GM12878 (cell line): ENCODE measurements around the gene PHKB. TPM values are rescaled to one million over a fixed set of nuclear protein-coding genes. Genes with fewer than 3 reads are reported as not detected.

Experiments used
- ATAC-seq: fragments of 200-7000 bp; cut with Tn5 transposase; 3 replicates; pipeline ENCODE4 v1.9.1; 2020; ENCODE audit warnings: mild to moderate bottlenecking, moderate library complexity
- BruUV-seq: library from RNA; stranded (reverse); fragments of 400-500 nt; replicated peaks from 2 replicates; lab custom pipeline; 2021; lab: Mats Ljungman, UMichigan
- CTCF ChIA-PET: fragments of 300-600 bp; sonication (Branson Sonifier 250); formaldehyde crosslinking; extraction: SDS; loops from one replicate; lab custom pipeline; 2021; ENCODE audit warnings: inconsistent platforms; lab: Yijun Ruan, JAX
- POLR2A ChIA-PET: fragments of 350-600 bp; formaldehyde crosslinking; extraction: SDS; loops from one replicate; lab custom pipeline; 2021; ENCODE audit warnings: inconsistent platforms; lab: Charles Lee
- RAD21 ChIA-PET: fragments of 300-600 bp; sonication (Branson Sonifier 250); formaldehyde crosslinking; loops from one replicate; lab custom pipeline; 2023; ENCODE audit warnings: antibody characterized with exemption; ENCODE audit not compliant: unreplicated experiment; lab: Charles Lee
- SMC1A ChIA-PET: fragments of 300-600 bp; sonication (Branson Sonifier 250); formaldehyde crosslinking; loops from one replicate; lab custom pipeline; 2023; ENCODE audit not compliant: unreplicated experiment, uncharacterized antibody; lab: Charles Lee
- DNase-seq: peaks from one replicate; pipeline ENCODE4 v3.0.0-alpha.2; 2011; ENCODE audit warnings: low read depth, low spot score
- FAIRE-seq: peaks from 3 replicates; lab custom pipeline; 2011; peaks lifted over from hg19 to GRCh38; lab: Jason Lieb, UNC
- H2AFZ ChIP-seq: 2 replicates; pipeline ENCODE4 v1.6.0; 2011; ENCODE audit warnings: low read depth, low read length, control low read depth; ENCODE audit not compliant: control insufficient read depth
- H3K27ac ChIP-seq: 2 replicates; pipeline ENCODE4 v1.5.1; 2011; ENCODE audit warnings: control low read depth; ENCODE audit not compliant: control insufficient read depth, insufficient read depth
- H3K27me3 ChIP-seq, 2 experiments: replicated peaks in 1 of 2; 2 replicates each; pipeline versions ENCODE4 v1.6.0 to v1.6.1; 2011; ENCODE audit warnings: low read length in 1 of 2; ENCODE audit not compliant: control insufficient read depth in 2 of 2, insufficient read depth in 2 of 2
- H3K36me3 ChIP-seq, 2 experiments: 2 replicates each; pipeline ENCODE4 v1.5.1; 2011; ENCODE audit warnings: low read length in 1 of 2; ENCODE audit not compliant: control insufficient read depth in 2 of 2, insufficient read depth in 2 of 2
- H3K4me1 ChIP-seq: 2 replicates; pipeline ENCODE4 v1.6.1; 2011; ENCODE audit warnings: mild to moderate bottlenecking, low read length, moderate library complexity, mixed read lengths; ENCODE audit not compliant: control insufficient read depth, insufficient read depth
- H3K4me2 ChIP-seq: 2 replicates; pipeline ENCODE4 v1.6.0; 2011; ENCODE audit warnings: control low read depth; ENCODE audit not compliant: control insufficient read depth, insufficient read depth
- H3K4me3 ChIP-seq: fragments of 200-600 bp; sonication (generic); 2 replicates; pipeline ENCODE4 v1.5.1; 2016
- H3K79me2 ChIP-seq: 2 replicates; pipeline ENCODE4 v1.6.0; 2011; ENCODE audit warnings: low read length; ENCODE audit not compliant: control insufficient read depth, insufficient read depth
- H3K9ac ChIP-seq: 2 replicates; pipeline ENCODE4 v1.8.0; 2011; ENCODE audit warnings: low read length, control low read depth, mixed read lengths; ENCODE audit not compliant: control insufficient read depth, insufficient read depth
- H3K9me3 ChIP-seq: replicated peaks from 3 replicates; pipeline ENCODE4 v1.5.1; 2011; ENCODE audit warnings: mild to moderate bottlenecking, low read length; ENCODE audit not compliant: control insufficient read depth, insufficient read depth
- H4K20me1 ChIP-seq: 2 replicates; pipeline ENCODE4 v1.6.0; 2011; ENCODE audit not compliant: control insufficient read depth, insufficient read depth
- CREM ChIP-seq: IDR thresholded peaks from 2 replicates; pipeline ENCODE4 v1.6.1; 2014; ENCODE audit warnings: antibody characterized with exemption, low read depth
- EED ChIP-seq: sonication (generic); IDR thresholded peaks from 2 replicates; pipeline ENCODE4 v1.6.1; 2016; ENCODE audit warnings: antibody characterized with exemption, low read depth
- IKZF2 ChIP-seq, 2 experiments: fragments of 450-650 bp; IDR thresholded peaks; 2 replicates each; pipeline ENCODE4 v1.6.1; 2017; ENCODE audit warnings: mild to moderate bottlenecking in 2 of 2, moderate library complexity in 2 of 2
- NFYA ChIP-seq: IDR thresholded peaks from 2 replicates; pipeline ENCODE4 v1.6.1; 2011; ENCODE audit warnings: low read depth, mild to moderate bottlenecking, low read length, improper control_type of control experiment, borderline replicate concordance
- NR2C1 ChIP-seq: fragments of 450-650 bp; IDR thresholded peaks from 2 replicates; pipeline ENCODE4 v1.6.1; 2017; ENCODE audit warnings: antibody characterized with exemption, mild to moderate bottlenecking, moderate library complexity
- SMAD1 ChIP-seq: fragments of 450-650 bp; IDR thresholded peaks from 2 replicates; pipeline ENCODE4 v1.6.1; 2018; ENCODE audit warnings: mild to moderate bottlenecking, low read depth; ENCODE audit not compliant: partially characterized antibody
- SMAD5 ChIP-seq: IDR thresholded peaks from 2 replicates; pipeline ENCODE4 v1.6.1; 2016; ENCODE audit warnings: antibody characterized with exemption, low read depth
- TCF3 ChIP-seq: IDR thresholded peaks from 2 replicates; pipeline ENCODE4 v1.6.1; 2012; ENCODE audit warnings: low read depth, mild to moderate bottlenecking, low read length, borderline replicate concordance; ENCODE audit not compliant: insufficient read depth
- WGBS: methylation state at CpG from one replicate; pipeline ENCODE4 v1.1.6; 2016; ENCODE audit warnings: low lambda C conversion rate; ENCODE audit not compliant: insufficient replicate concordance, insufficient coverage; ENCODE audit errors: missing lambda C conversion rate; 5-methylcytosine and 5-hydroxymethylcytosine counted together
- in situ Hi-C: fragments of 300-500 bp; cut with MboI; formaldehyde crosslinking; loops from 9 replicates; pipeline ENCODE4 v1.14.3; 2018; ENCODE audit warnings: mixed read lengths
- intact Hi-C: fragments of 100-400 bp; cut with micrococcal nuclease; formaldehyde crosslinking; loops from one replicate; pipeline ENCODE4 v1.14.2; 2022; ENCODE audit not compliant: unreplicated experiment
- polyA plus RNA-seq, 11 experiments: library from polyadenylated mRNA; depleted of rRNA in 4 of 11; unstranded in 6 of 11; stranded (reverse) in 5 of 11; fragments of >200 nt; fragmentation: Nextera tagmentation in 4 of 11; fragmentation: Illumina TruSeq in 1 of 11; extraction: Ambion mirVana in 4 of 11; extraction: Trizol in 1 of 11; gene quantifications; 1 replicate in 1 of 11; 2 replicates in 10 of 11; pipeline versions ENCODE4 v1.2.1 to v1.2.3, GENCODE V29; 2011 to 2016; ENCODE audit warnings: inconsistent platforms in 2 of 11, missing spikeins in 2 of 11, low read depth in 1 of 11
- total RNA-seq, 4 experiments: library from RNA; depleted of rRNA in 3 of 4; stranded (reverse); fragments of >200 nt in 3 of 4; fragmentation: Illumina TruSeq in 1 of 4; extraction: Trizol in 1 of 4; gene quantifications; 2 replicates each; pipeline versions ENCODE4 v1.2.1 to v1.2.3, GENCODE V29; 2013 to 2021
- TF ChIP-seq, protein P1 (sequence below): fragments of 450-650 bp; IDR thresholded peaks from 2 replicates; pipeline ENCODE4 v1.6.1; 2017; ENCODE audit warnings: mild to moderate bottlenecking, moderate library complexity
- TF ChIP-seq, protein P2 (sequence below): fragments of 450-650 bp; IDR thresholded peaks from 2 replicates; pipeline ENCODE4 v1.6.1; 2017; ENCODE audit warnings: mild to moderate bottlenecking, moderate library complexity
- TF ChIP-seq, protein P3 (sequence below): fragments of 150-350 bp; IDR thresholded peaks from 2 replicates; pipeline ENCODE4 v1.6.1; 2014; ENCODE audit warnings: mild to moderate bottlenecking, low read depth, low read length

The PHKB gene
- total and polyA plus RNA-seq, 10 of the 15 experiments (the other 5 are each of a cell fraction or from before 2014, with no cell fraction given): 14.2 to 65.6 (median 37.0) TPM

DNA sequence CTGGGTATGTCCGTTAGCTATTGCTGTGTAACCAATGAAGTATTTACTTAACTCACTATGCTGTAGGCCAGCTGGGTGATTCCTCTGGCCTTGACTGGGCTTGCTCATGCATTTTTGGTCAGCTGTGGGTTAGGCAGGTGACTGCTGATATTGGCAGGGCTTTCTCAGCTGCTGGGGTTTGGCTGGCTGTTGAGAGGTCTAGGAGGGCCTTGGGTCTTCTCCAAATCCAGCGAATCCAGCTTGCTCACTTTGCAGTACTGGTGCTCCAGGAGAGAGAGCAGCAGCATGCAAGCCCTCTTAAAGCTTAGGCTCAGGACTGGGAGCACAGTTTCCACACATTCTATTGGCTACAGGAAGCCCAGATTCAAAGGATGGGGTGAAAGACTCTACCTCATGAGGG, 270.1 kb downstream of the PHKB start:
- ChIA-PET RAD21 (no interaction called here), POLR2A (no interaction called here), CTCF (interaction anchor here (0.6 to 1.1 kb wide), 2 partner anchors 19 to 129 kb away, joined by 3 to 4 read pairs; no protein-coding TSS in a partner anchor), SMC1A (interaction anchor here (0.9 kb wide), 1 partner anchor 9 kb away, joined by 3 read pairs; no protein-coding TSS in a partner anchor)
- Histone ChIP-seq H3K4me1 (no peaks in the 10 kb centered on the region; the same call in 1 of the 2 replicates), H3K36me3 (no peaks in the 10 kb centered on the region), H3K9ac (no peak overlapping the region), H3K4me3 (no peak overlapping the region), H3K9me3 (no peaks in the 10 kb centered on the region), H3K79me2 (no peaks in the 10 kb centered on the region), H2AFZ (no peak overlapping the region), H4K20me1 (no peaks in the 10 kb centered on the region), H3K27me3 (no peaks in the 10 kb centered on the region), H3K27ac (no peak overlapping the region), H3K4me2 (no peak overlapping the region)
- no TSS peak for BruUV-seq
- ATAC-seq (no peak), DNase-seq (no peak), FAIRE-seq (no peak)
- in situ Hi-C loops: no loop called here
- WGBS: 50% methylated on average over 2 of the region's 2 CpGs
- TF ChIP-seq SMAD5 (no peak), TCF3 (no peak), NFYA (no peak), CREM (no peak), EED (no peak), IKZF2 (IDR thresholded peaks at IDR 0.05) (no peak), SMAD1 (no peak), NR2C1 (no peak)
- TF ChIP-seq, protein P1, sequence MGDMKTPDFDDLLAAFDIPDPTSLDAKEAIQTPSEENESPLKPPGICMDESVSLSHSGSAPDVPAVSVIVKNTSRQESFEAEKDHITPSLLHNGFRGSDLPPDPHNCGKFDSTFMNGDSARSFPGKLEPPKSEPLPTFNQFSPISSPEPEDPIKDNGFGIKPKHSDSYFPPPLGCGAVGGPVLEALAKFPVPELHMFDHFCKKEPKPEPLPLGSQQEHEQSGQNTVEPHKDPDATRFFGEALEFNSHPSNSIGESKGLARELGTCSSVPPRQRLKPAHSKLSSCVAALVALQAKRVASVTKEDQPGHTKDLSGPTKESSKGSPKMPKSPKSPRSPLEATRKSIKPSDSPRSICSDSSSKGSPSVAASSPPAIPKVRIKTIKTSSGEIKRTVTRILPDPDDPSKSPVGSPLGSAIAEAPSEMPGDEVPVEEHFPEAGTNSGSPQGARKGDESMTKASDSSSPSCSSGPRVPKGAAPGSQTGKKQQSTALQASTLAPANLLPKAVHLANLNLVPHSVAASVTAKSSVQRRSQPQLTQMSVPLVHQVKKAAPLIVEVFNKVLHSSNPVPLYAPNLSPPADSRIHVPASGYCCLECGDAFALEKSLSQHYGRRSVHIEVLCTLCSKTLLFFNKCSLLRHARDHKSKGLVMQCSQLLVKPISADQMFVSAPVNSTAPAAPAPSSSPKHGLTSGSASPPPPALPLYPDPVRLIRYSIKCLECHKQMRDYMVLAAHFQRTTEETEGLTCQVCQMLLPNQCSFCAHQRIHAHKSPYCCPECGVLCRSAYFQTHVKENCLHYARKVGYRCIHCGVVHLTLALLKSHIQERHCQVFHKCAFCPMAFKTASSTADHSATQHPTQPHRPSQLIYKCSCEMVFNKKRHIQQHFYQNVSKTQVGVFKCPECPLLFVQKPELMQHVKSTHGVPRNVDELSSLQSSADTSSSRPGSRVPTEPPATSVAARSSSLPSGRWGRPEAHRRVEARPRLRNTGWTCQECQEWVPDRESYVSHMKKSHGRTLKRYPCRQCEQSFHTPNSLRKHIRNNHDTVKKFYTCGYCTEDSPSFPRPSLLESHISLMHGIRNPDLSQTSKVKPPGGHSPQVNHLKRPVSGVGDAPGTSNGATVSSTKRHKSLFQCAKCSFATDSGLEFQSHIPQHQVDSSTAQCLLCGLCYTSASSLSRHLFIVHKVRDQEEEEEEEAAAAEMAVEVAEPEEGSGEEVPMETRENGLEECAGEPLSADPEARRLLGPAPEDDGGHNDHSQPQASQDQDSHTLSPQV: no peak
- TF ChIP-seq, protein P2, sequence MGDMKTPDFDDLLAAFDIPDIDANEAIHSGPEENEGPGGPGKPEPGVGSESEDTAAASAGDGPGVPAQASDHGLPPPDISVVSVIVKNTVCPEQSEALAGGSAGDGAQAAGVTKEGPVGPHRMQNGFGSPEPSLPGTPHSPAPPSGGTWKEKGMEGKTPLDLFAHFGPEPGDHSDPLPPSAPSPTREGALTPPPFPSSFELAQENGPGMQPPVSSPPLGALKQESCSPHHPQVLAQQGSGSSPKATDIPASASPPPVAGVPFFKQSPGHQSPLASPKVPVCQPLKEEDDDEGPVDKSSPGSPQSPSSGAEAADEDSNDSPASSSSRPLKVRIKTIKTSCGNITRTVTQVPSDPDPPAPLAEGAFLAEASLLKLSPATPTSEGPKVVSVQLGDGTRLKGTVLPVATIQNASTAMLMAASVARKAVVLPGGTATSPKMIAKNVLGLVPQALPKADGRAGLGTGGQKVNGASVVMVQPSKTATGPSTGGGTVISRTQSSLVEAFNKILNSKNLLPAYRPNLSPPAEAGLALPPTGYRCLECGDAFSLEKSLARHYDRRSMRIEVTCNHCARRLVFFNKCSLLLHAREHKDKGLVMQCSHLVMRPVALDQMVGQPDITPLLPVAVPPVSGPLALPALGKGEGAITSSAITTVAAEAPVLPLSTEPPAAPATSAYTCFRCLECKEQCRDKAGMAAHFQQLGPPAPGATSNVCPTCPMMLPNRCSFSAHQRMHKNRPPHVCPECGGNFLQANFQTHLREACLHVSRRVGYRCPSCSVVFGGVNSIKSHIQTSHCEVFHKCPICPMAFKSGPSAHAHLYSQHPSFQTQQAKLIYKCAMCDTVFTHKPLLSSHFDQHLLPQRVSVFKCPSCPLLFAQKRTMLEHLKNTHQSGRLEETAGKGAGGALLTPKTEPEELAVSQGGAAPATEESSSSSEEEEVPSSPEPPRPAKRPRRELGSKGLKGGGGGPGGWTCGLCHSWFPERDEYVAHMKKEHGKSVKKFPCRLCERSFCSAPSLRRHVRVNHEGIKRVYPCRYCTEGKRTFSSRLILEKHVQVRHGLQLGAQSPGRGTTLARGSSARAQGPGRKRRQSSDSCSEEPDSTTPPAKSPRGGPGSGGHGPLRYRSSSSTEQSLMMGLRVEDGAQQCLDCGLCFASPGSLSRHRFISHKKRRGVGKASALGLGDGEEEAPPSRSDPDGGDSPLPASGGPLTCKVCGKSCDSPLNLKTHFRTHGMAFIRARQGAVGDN: no peak
- TF ChIP-seq, protein P3, sequence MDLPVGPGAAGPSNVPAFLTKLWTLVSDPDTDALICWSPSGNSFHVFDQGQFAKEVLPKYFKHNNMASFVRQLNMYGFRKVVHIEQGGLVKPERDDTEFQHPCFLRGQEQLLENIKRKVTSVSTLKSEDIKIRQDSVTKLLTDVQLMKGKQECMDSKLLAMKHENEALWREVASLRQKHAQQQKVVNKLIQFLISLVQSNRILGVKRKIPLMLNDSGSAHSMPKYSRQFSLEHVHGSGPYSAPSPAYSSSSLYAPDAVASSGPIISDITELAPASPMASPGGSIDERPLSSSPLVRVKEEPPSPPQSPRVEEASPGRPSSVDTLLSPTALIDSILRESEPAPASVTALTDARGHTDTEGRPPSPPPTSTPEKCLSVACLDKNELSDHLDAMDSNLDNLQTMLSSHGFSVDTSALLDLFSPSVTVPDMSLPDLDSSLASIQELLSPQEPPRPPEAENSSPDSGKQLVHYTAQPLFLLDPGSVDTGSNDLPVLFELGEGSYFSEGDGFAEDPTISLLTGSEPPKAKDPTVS: no peak
- intact Hi-C loops: no loop called here
